H1 (cell line): ENCODE results near the gene RARB.

Experiments
- EZH2 ChIP-seq: fragments of 200-600 bp; sonication (generic); IDR thresholded peaks from 2 replicates; pipeline ENCODE4 v1.7.1; 2012; ENCODE audit warnings: low read depth, mild to moderate bottlenecking, moderate library complexity, low read length, inconsistent platforms; ENCODE audit not compliant: severe bottlenecking
- KDM1A ChIP-seq: fragments of 200-600, 300-600 bp; sonication (generic); IDR thresholded peaks from 2 replicates; pipeline ENCODE4 v1.7.1; 2016; ENCODE audit warnings: mild to moderate bottlenecking, low read length, borderline replicate concordance
- MAFK ChIP-seq: IDR thresholded peaks from 2 replicates; pipeline ENCODE4 v1.6.1; 2012; ENCODE audit warnings: low read depth, mild to moderate bottlenecking, improper control_type of control experiment, low read length
- SIX5 ChIP-seq: IDR thresholded peaks from 2 replicates; pipeline ENCODE4 v1.6.1; 2011; ENCODE audit warnings: mild to moderate bottlenecking, low read depth, low read length

GRCh38 chr3:25448750-25449692, 21.0 kb downstream of the RARB start:
- no peak for TF ChIP-seq MAFK
- TF ChIP-seq SIX5, result no peak
- no peak for TF ChIP-seq EZH2
- TF ChIP-seq KDM1A, result no peak
